Measurements from ENCODE around the gene ASTN2.
"Not testable (repeated sequence)": the region's sequence is repeated elsewhere in the genome, so short reads cannot be mapped to it uniquely, and the experiment has no call there.

ASTN2 gene

GRCh38 chr9:116895961-116896360 is 518.9 kb downstream of the ASTN2 start:
- TF ChIP-seq POLR2A (IDR thresholded peaks at IDR 0.05; ENCODE audit: extremely low read depth, insufficient read length), result no peak
- no peak for DNase-seq (ENCODE audit: low read depth)

DNA sequence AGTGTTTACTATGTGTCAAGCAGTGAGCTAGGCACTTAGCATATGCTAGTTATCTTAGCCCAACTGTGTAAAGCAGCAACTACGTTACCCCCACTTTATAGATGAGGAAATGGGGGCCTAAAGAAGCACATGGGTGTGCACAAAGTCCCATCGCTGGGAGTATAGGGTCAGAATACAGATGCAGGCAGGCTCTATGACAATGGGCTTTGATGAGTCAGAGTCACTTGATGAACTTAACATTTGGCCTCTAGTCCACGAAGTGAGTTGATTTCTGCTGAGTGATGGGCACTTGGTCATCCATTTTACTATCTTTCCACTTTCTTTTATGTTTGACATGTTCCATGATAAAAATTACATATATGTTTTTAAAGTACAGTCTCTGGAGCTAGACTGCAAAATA is 523.4 kb downstream of the ASTN2 start:
- no peak overlapping the region for H3K4me3 ChIP-seq (ENCODE audit: low read depth, low read length)
- TF ChIP-seq, protein P1, sequence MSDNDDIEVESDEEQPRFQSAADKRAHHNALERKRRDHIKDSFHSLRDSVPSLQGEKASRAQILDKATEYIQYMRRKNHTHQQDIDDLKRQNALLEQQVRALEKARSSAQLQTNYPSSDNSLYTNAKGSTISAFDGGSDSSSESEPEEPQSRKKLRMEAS (IDR thresholded peaks at IDR 0.05; ENCODE audit: low read depth, low read length), result no peak
- TF ChIP-seq, protein P2, sequence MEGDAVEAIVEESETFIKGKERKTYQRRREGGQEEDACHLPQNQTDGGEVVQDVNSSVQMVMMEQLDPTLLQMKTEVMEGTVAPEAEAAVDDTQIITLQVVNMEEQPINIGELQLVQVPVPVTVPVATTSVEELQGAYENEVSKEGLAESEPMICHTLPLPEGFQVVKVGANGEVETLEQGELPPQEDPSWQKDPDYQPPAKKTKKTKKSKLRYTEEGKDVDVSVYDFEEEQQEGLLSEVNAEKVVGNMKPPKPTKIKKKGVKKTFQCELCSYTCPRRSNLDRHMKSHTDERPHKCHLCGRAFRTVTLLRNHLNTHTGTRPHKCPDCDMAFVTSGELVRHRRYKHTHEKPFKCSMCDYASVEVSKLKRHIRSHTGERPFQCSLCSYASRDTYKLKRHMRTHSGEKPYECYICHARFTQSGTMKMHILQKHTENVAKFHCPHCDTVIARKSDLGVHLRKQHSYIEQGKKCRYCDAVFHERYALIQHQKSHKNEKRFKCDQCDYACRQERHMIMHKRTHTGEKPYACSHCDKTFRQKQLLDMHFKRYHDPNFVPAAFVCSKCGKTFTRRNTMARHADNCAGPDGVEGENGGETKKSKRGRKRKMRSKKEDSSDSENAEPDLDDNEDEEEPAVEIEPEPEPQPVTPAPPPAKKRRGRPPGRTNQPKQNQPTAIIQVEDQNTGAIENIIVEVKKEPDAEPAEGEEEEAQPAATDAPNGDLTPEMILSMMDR (IDR thresholded peaks at IDR 0.05; ENCODE audit: low read depth, low read length), result no peak
- no peak for TF ChIP-seq POLR2A (IDR thresholded peaks at IDR 0.05; ENCODE audit: extremely low read depth, insufficient read length)
- DNase-seq (ENCODE audit: low read depth), result no peak

More at GRCh38 chr9:116895961-116896360, 518.9 kb downstream of the ASTN2 start:
- H3K4me3 ChIP-seq (ENCODE audit: low read depth, low read length), result no peak overlapping the region

GRCh38 chr9:116888476-116888875 is 526.4 kb downstream of the ASTN2 start:
- not testable (repeated sequence) for H3K4me3 ChIP-seq (ENCODE audit: low read depth, low read length); DNase-seq (ENCODE audit: low read depth)

GRCh38 chr9:116888066-116888465 is 526.8 kb downstream of the ASTN2 start:
- TF ChIP-seq POLR2A (IDR thresholded peaks at IDR 0.05; ENCODE audit: extremely low read depth, insufficient read length), result no peak
- TF ChIP-seq, protein P1 (IDR thresholded peaks at IDR 0.05; ENCODE audit: low read depth, low read length), result no peak
- no peak for TF ChIP-seq MYC (IDR thresholded peaks at IDR 0.05; ENCODE audit: low read depth, low read length)
- TF ChIP-seq, protein P2 (IDR thresholded peaks at IDR 0.05; ENCODE audit: low read depth, low read length), result no peak
- DNase-seq (ENCODE audit: low read depth), result no peak
- no peak overlapping the region for H3K4me3 ChIP-seq (ENCODE audit: low read depth, low read length)

GRCh38 chr9:116883676-116884075 is 531.2 kb downstream of the ASTN2 start:
- TF ChIP-seq, protein P1 (IDR thresholded peaks at IDR 0.05; ENCODE audit: low read depth, low read length), result no peak
- no peak for TF ChIP-seq MYC (IDR thresholded peaks at IDR 0.05; ENCODE audit: low read depth, low read length)
- TF ChIP-seq POLR2A (IDR thresholded peaks at IDR 0.05; ENCODE audit: extremely low read depth, insufficient read length), result no peak
- TF ChIP-seq, protein P2 (IDR thresholded peaks at IDR 0.05; ENCODE audit: low read depth, low read length), result no peak
- H3K4me3 ChIP-seq (ENCODE audit: low read depth, low read length), result no peak overlapping the region
- no peak for DNase-seq (ENCODE audit: low read depth)

- no peak for DNase-seq (ENCODE audit: low read depth)
- TF ChIP-seq MYC (IDR thresholded peaks at IDR 0.05; ENCODE audit: low read depth, low read length) (no peak), POLR2A (IDR thresholded peaks at IDR 0.05; ENCODE audit: extremely low read depth, insufficient read length) (no peak)
- TF ChIP-seq, protein P1 (IDR thresholded peaks at IDR 0.05; ENCODE audit: low read depth, low read length), result no peak
- TF ChIP-seq, protein P2 (IDR thresholded peaks at IDR 0.05; ENCODE audit: low read depth, low read length), result no peak
Measured at GRCh38 chr9:116877072-116877471, 537.8 kb downstream of the ASTN2 start.

GRCh38 chr9:116875576-116875975 is 539.3 kb downstream of the ASTN2 start:
- no peak for DNase-seq (ENCODE audit: low read depth)
- TF ChIP-seq, protein P2 (IDR thresholded peaks at IDR 0.05; ENCODE audit: low read depth, low read length), result no peak
- TF ChIP-seq, protein P1 (IDR thresholded peaks at IDR 0.05; ENCODE audit: low read depth, low read length), result no peak
- no peak for TF ChIP-seq MYC (IDR thresholded peaks at IDR 0.05; ENCODE audit: low read depth, low read length)
- no peak for TF ChIP-seq POLR2A (IDR thresholded peaks at IDR 0.05; ENCODE audit: extremely low read depth, insufficient read length)
- no peak overlapping the region for H3K4me3 ChIP-seq (ENCODE audit: low read depth, low read length)

More at GRCh38 chr9:116877072-116877471, 537.8 kb downstream of the ASTN2 start:
- no peak overlapping the region for H3K4me3 ChIP-seq (ENCODE audit: low read depth, low read length)
